ENCODE results near the gene SLC38A2. TPM values are rescaled to one million over a fixed set of nuclear protein-coding genes. Genes with fewer than 3 reads are reported as not detected.

SLC38A2 gene
- total and polyA plus RNA-seq, 2 experiments from 2014 or later, result 181 to 718 TPM

- peaks cover 11% of the 10 kb centered on the region for H3K36me3 Mint-ChIP-seq (ENCODE audit: low read depth)
- peaks cover 4% of the 10 kb centered on the region for H3K79me2 ChIP-seq (replicated peaks; ENCODE audit: insufficient read depth)
- no peak overlapping the region for H3K27ac Mint-ChIP-seq
- H3K36me3 ChIP-seq (ENCODE audit: insufficient read depth), result no peaks in the 10 kb centered on the region
- no peak overlapping the region for H3K4me2 ChIP-seq
- peaks cover 16% of the 10 kb centered on the region for H3K9me2 ChIP-seq (ENCODE audit: insufficient read depth)
- no peak for DNase-seq (ENCODE audit: low spot score)
- no peaks in the 10 kb centered on the region for H3K27me3 ChIP-seq (ENCODE audit: insufficient read depth)
- H3K4me1 ChIP-seq (ENCODE audit: insufficient read depth), result peaks cover 37% of the 10 kb centered on the region
- no peak for TF ChIP-seq EZH2phosphoT487 (IDR thresholded peaks at IDR 0.05; ENCODE audit: unreplicated experiment)
- H2AFZ ChIP-seq, result no peak overlapping the region
- ATAC-seq, result no peak
- no peaks in the 10 kb centered on the region for H4K20me1 ChIP-seq (replicated peaks; ENCODE audit: insufficient read depth)
- H3K27me3 Mint-ChIP-seq (ENCODE audit: insufficient read depth, low read depth, poor library complexity), result peaks cover 10% of the 10 kb centered on the region
- no peak overlapping the region for H3K4me3 Mint-ChIP-seq
- H3K4me1 Mint-ChIP-seq, result peaks cover 39% of the 10 kb centered on the region
- H3F3A ChIP-seq (replicated peaks; ENCODE audit: low read depth), result no peaks in the 10 kb centered on the region
- no peak overlapping the region for H3K4me3 ChIP-seq
- H3K9me3 Mint-ChIP-seq, result peaks cover 7% of the 10 kb centered on the region; the same call in 2 of the 3 replicates
- 0 out of 2 replicates have a peak overlapping the region, but pooled peaks have one; percentile 56 for H3K27ac ChIP-seq (ENCODE audit: low read depth)
These were observed 6.8 kb upstream of the SLC38A2 start for GRCh38 chr12:46379352-46379751.

- H3K4me2 ChIP-seq, result no peak overlapping the region
- peaks cover 11% of the 10 kb centered on the region; the same call in 2 of the 3 replicates for H3K36me3 Mint-ChIP-seq (ENCODE audit: low read depth)
- peaks cover 16% of the 10 kb centered on the region for H3K9me2 ChIP-seq (ENCODE audit: insufficient read depth)
- H3K27me3 Mint-ChIP-seq (ENCODE audit: insufficient read depth, low read depth, poor library complexity), result peaks cover 15% of the 10 kb centered on the region
- H3F3A ChIP-seq (replicated peaks; ENCODE audit: low read depth), result peaks cover under 1% of the 10 kb centered on the region; the same call in 1 of the 2 replicates
- peak overlapping the region; percentile 60 for H3K27ac ChIP-seq (ENCODE audit: low read depth)
- no peak overlapping the region; the same call in 2 of the 3 replicates for H3K4me3 Mint-ChIP-seq
- H3K36me3 ChIP-seq (ENCODE audit: insufficient read depth), result no peaks in the 10 kb centered on the region
- H3K4me1 Mint-ChIP-seq, result peaks cover 47% of the 10 kb centered on the region
- no peaks in the 10 kb centered on the region for H3K27me3 ChIP-seq (ENCODE audit: insufficient read depth)
- H3K27ac Mint-ChIP-seq, result peak overlapping the region; percentile 74
- no peaks in the 10 kb centered on the region for H4K20me1 ChIP-seq (replicated peaks; ENCODE audit: insufficient read depth)
- no peak overlapping the region for H2AFZ ChIP-seq
- H3K4me1 ChIP-seq (ENCODE audit: insufficient read depth), result peaks cover 42% of the 10 kb centered on the region
- ATAC-seq, result peak; percentile 7
- peak; percentile 63 for DNase-seq (ENCODE audit: low spot score)
- no peaks in the 10 kb centered on the region for H3K79me2 ChIP-seq (replicated peaks; ENCODE audit: insufficient read depth)
- peaks cover 7% of the 10 kb centered on the region; the same call in 2 of the 3 replicates for H3K9me3 Mint-ChIP-seq
- no peak overlapping the region for H3K4me3 ChIP-seq
- TF ChIP-seq REST (IDR thresholded peaks at IDR 0.05; ENCODE audit: unreplicated experiment), result no peak
- TF ChIP-seq EZH2phosphoT487 (IDR thresholded peaks at IDR 0.05; ENCODE audit: unreplicated experiment), result no peak
- TF ChIP-seq EZH2 (IDR thresholded peaks at IDR 0.05; ENCODE audit: low read depth, unreplicated experiment), result no peak
- no peak for TF ChIP-seq STAT1 (IDR thresholded peaks at IDR 0.05; ENCODE audit: unreplicated experiment)
- TF ChIP-seq CTCF (conservative IDR thresholded peaks at IDR 0.05; ENCODE audit: low read depth in 2 of 2), result no peak
- no peak for TF ChIP-seq ZNF462 (CRISPR knock-in tag; IDR thresholded peaks at IDR 0.05)
- TF ChIP-seq NANOG (IDR thresholded peaks at IDR 0.05; ENCODE audit: borderline replicate concordance), result no peak
- no peak for TF ChIP-seq ZNF331 (CRISPR knock-in tag; IDR thresholded peaks at IDR 0.05; ENCODE audit: low read depth)
- TF ChIP-seq ZNF114 (CRISPR knock-in tag; IDR thresholded peaks at IDR 0.05), result no peak
These were observed 6.0 kb upstream of the SLC38A2 start for GRCh38 chr12:46378530-46378929.

Data from GM23338 (cell line).